Smooth muscle cell (in vitro differentiated cells): ENCODE measurements around the gene IQCH. TPM values are rescaled to one million over a fixed set of nuclear protein-coding genes. Genes with fewer than 3 reads are reported as not detected.
"Not testable (repeated sequence)": the region's sequence is repeated elsewhere in the genome, so short reads cannot be mapped to it uniquely, and the experiment has no call there.

Source experiments
- DNase-seq: peaks from one replicate; lab custom pipeline; 2025; ENCODE audit not compliant: unreplicated experiment; lab: John Stamatoyannopoulos, UW
- H2AFZ ChIP-seq: fragments of 200-600 bp; sonication (generic); 2 replicates; pipeline ENCODE4 v1.6.0; 2016; ENCODE audit warnings: antibody characterized with exemption, low read depth, mild to moderate bottlenecking
- H3F3A ChIP-seq: fragments of 200-600 bp; sonication (generic); 2 replicates; pipeline ENCODE4 v1.6.0; 2017; ENCODE audit warnings: antibody characterized with exemption, low read depth
- H3K27ac ChIP-seq: fragments of 200-600 bp; sonication (generic); 2 replicates; pipeline ENCODE4 v1.5.1; 2016; ENCODE audit warnings: low read depth, mild to moderate bottlenecking
- H3K27me3 ChIP-seq: fragments of 200-600 bp; sonication (generic); 2 replicates; pipeline ENCODE4 v1.6.1; 2016; ENCODE audit warnings: low read depth, mild to moderate bottlenecking
- H3K36me3 ChIP-seq: fragments of 200-600 bp; sonication (generic); 2 replicates; pipeline ENCODE4 v1.5.1; 2016; ENCODE audit warnings: low read depth
- H3K4me1 ChIP-seq: fragments of 200-600 bp; sonication (generic); 2 replicates; pipeline ENCODE4 v1.5.1; 2016; ENCODE audit warnings: low read depth
- H3K4me2 ChIP-seq: fragments of 200-600 bp; sonication (generic); 2 replicates; pipeline ENCODE4 v1.6.0; 2016; ENCODE audit warnings: mild to moderate bottlenecking
- H3K4me3 ChIP-seq: fragments of 200-600 bp; sonication (generic); 2 replicates; pipeline ENCODE4 v1.5.1; 2016; ENCODE audit warnings: mild to moderate bottlenecking
- H3K79me2 ChIP-seq: fragments of 200-600 bp; sonication (generic); 2 replicates; pipeline ENCODE4 v1.6.0; 2016; ENCODE audit warnings: low read depth, mild to moderate bottlenecking
- H3K9ac ChIP-seq: fragments of 200-600 bp; sonication (generic); 2 replicates; pipeline ENCODE4 v1.6.0; 2016; ENCODE audit warnings: low read depth
- H3K9me3 ChIP-seq: fragments of 200-600 bp; sonication (generic); replicated peaks from 2 replicates; pipeline ENCODE4 v1.5.1; 2016; ENCODE audit warnings: low read depth
- H4K20me1 ChIP-seq: fragments of 200-600 bp; sonication (generic); 2 replicates; pipeline ENCODE4 v1.6.0; 2016; ENCODE audit warnings: low read depth
- CTCF ChIP-seq: fragments of 200-600 bp; sonication (generic); IDR thresholded peaks from 2 replicates; pipeline ENCODE4 v1.5.1; 2017; ENCODE audit warnings: borderline replicate concordance, mild to moderate bottlenecking, antibody characterized with exemption; ENCODE audit not compliant: insufficient read depth, poor library complexity, severe bottlenecking
- WGBS: methylation state at CpG from one replicate; pipeline ENCODE4 v1.1.7; 2016; ENCODE audit warnings: low lambda C conversion rate; 5-methylcytosine and 5-hydroxymethylcytosine counted together
- polyA plus RNA-seq: library from polyadenylated mRNA; unstranded; fragments of >200 nt; fragmentation: Nextera tagmentation; extraction: Ambion mirVana; gene quantifications from 2 replicates; pipeline ENCODE4 v1.2.1, GENCODE V29; 2016
- total RNA-seq: library from RNA; depleted of rRNA; stranded (reverse); fragments of >200 nt; gene quantifications from 2 replicates; pipeline ENCODE4 v1.2.3, GENCODE V29; 2014

Gene IQCH
- total and polyA plus RNA-seq, 2 experiments from 2014 or later, result 0.86 to 2.9 TPM

GRCh38 chr15:67274236-67274635 lies 19.6 kb downstream of the IQCH start:
- H3K79me2 ChIP-seq, result no peaks in the 10 kb centered on the region
- H3F3A ChIP-seq, result no peaks in the 10 kb centered on the region
- no peak overlapping the region for H3K27ac ChIP-seq
- no peaks in the 10 kb centered on the region for H4K20me1 ChIP-seq
- no peak overlapping the region for H3K9ac ChIP-seq
- peaks cover 6% of the 10 kb centered on the region for H3K9me3 ChIP-seq
- no peak for DNase-seq
- H3K4me1 ChIP-seq, result no peaks in the 10 kb centered on the region
- TF ChIP-seq CTCF, result no peak
- no peak overlapping the region for H2AFZ ChIP-seq
- H3K36me3 ChIP-seq, result no peaks in the 10 kb centered on the region
- H3K4me3 ChIP-seq, result no peak overlapping the region
- no peak overlapping the region for H3K4me2 ChIP-seq
- WGBS, result 100% methylated on average over 1 of the region's 1 CpG
- H3K27me3 ChIP-seq, result no peaks in the 10 kb centered on the region

GRCh38 chr15:67276666-67277065 lies 22.1 kb downstream of the IQCH start:
- no peak overlapping the region for H3K4me2 ChIP-seq
- 100% methylated on average over 1 of the region's 1 CpG for WGBS

GRCh38 chr15:67280217-67280616 lies 25.6 kb downstream of the IQCH start:
- Histone ChIP-seq H3K27me3 (no peaks in the 10 kb centered on the region), H4K20me1 (no peaks in the 10 kb centered on the region), H3K9ac (no peak overlapping the region), H3K4me3 (no peak overlapping the region), H3K36me3 (no peaks in the 10 kb centered on the region), H2AFZ (no peak overlapping the region), H3F3A (no peaks in the 10 kb centered on the region), H3K27ac (no peak overlapping the region), H3K4me1 (no peaks in the 10 kb centered on the region), H3K9me3 (no peaks in the 10 kb centered on the region), H3K79me2 (no peaks in the 10 kb centered on the region), H3K4me2 (no peak overlapping the region)
- 72% methylated on average over 2 of the region's 2 CpGs for WGBS
- no peak for TF ChIP-seq CTCF
- DNase-seq, result no peak

More at GRCh38 chr15:67276666-67277065, 22.1 kb downstream of the IQCH start:
- Histone ChIP-seq H3K9ac (no peak overlapping the region), H3K27me3 (no peaks in the 10 kb centered on the region), H4K20me1 (no peaks in the 10 kb centered on the region), H3K9me3 (peaks cover 6% of the 10 kb centered on the region), H3K27ac (no peak overlapping the region), H3K36me3 (no peaks in the 10 kb centered on the region), H3K4me1 (no peaks in the 10 kb centered on the region), H3K4me3 (no peak overlapping the region), H2AFZ (no peak overlapping the region), H3K79me2 (no peaks in the 10 kb centered on the region), H3F3A (no peaks in the 10 kb centered on the region)
- no peak for TF ChIP-seq CTCF
- no peak for DNase-seq

- Histone ChIP-seq H3K27ac (no peak overlapping the region), H4K20me1 (no peaks in the 10 kb centered on the region), H3F3A (no peaks in the 10 kb centered on the region), H3K4me1 (no peaks in the 10 kb centered on the region), H3K36me3 (no peaks in the 10 kb centered on the region), H3K79me2 (no peaks in the 10 kb centered on the region), H3K9ac (no peak overlapping the region), H3K4me3 (no peak overlapping the region), H3K9me3 (no peaks in the 10 kb centered on the region), H3K4me2 (no peak overlapping the region), H2AFZ (no peak overlapping the region), H3K27me3 (no peaks in the 10 kb centered on the region)
- DNase-seq, result no peak
- WGBS, result 84% methylated on average over 1 of the region's 1 CpG
- no peak for TF ChIP-seq CTCF
These were observed 27.1 kb downstream of the IQCH start for GRCh38 chr15:67281714-67282113.

- H3K36me3 ChIP-seq, H3K27ac ChIP-seq, H3K4me2 ChIP-seq, H3K4me1 ChIP-seq, H3K27me3 ChIP-seq, DNase-seq, H3K9me3 ChIP-seq, H3K9ac ChIP-seq, H2AFZ ChIP-seq, H3F3A ChIP-seq, H4K20me1 ChIP-seq, H3K4me3 ChIP-seq, H3K79me2 ChIP-seq: not testable (repeated sequence)
These were observed 31.0 kb downstream of the IQCH start for GRCh38 chr15:67285625-67286024.

- H3K9me3 ChIP-seq, H3K79me2 ChIP-seq, H3K9ac ChIP-seq, H3K27me3 ChIP-seq, H2AFZ ChIP-seq, H3K27ac ChIP-seq, DNase-seq, H3K4me1 ChIP-seq, H3K36me3 ChIP-seq, H3F3A ChIP-seq, H4K20me1 ChIP-seq, H3K4me2 ChIP-seq, H3K4me3 ChIP-seq: not testable (repeated sequence)
- 83% methylated on average over 6 of the region's 6 CpGs for WGBS
These were observed 31.8 kb downstream of the IQCH start for GRCh38 chr15:67286400-67286799.
